Measurements from ENCODE around the gene KCNS1. TPM values are rescaled to one million over a fixed set of nuclear protein-coding genes. Genes with fewer than 3 reads are reported as not detected.

The KCNS1 gene
- polyA plus RNA-seq, 1 donor (not counting 4 experiments of a cell fraction or from before 2014, with no cell fraction given) = 1.5 TPM

DNA sequence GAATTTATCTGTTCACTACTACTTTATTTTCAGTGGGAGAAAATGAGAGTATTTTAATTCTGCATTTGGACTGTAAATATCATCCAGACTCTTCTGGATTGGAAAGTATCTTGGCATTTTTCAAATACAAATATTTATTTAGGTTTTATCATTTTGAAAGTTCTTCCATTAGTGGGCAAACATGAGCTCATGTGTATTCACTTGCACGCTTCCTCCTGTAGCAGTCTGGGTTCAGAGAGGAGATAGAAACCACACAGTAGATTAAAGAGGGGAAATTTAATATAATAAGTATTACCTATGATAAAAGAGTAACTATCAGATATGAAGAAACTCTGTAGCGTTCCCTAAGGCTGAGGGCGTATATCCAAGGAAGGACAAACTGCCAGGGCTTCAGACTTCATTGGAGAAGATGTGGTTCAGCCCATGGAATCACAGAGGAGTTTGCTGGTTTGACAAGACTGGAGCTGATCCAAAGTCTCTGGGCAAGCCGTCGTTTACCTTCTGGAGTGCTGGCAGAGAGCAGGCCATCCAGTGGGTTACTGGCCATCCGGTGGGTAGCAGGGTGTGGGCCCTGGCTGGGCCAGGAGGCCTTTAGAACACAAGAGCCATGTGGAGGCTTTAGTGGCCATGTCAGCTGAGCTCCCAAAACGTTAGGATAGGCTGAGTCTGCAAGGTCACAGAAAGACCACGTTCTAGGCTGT, 44.3 kb downstream of the KCNS1 start:
- DNase-seq (ENCODE audit: low read depth, low spot score) = no peak
- dilution Hi-C loops (cut with MboI; ENCODE audit: extremely low pct_ligation_motif_present, low sequenced_read_pairs) = no loop called here
- H3K27me3 ChIP-seq (ENCODE audit: control insufficient read depth, extremely low read depth, insufficient read depth, low read length) = no peaks in the 10 kb centered on the region
- no peaks in the 10 kb centered on the region for H3K79me2 ChIP-seq (ENCODE audit: control insufficient read depth, insufficient read depth, low read length)
- H3K4me2 ChIP-seq (ENCODE audit: control insufficient read depth, extremely low read depth, insufficient read depth, low read depth, low read length) = no peak overlapping the region
- peaks cover 31% of the 10 kb centered on the region for H3K4me1 ChIP-seq (ENCODE audit: control insufficient read depth, extremely low read depth, insufficient read depth, low read length)
- H3K36me3 ChIP-seq (ENCODE audit: control insufficient read depth in 2 of 2, extremely low read depth in 1 of 2, insufficient read depth in 2 of 2, low read length in 2 of 2) = peaks cover 1 to 19% of the 10 kb centered on the region in 2 experiments
- H3K9me3 ChIP-seq (ENCODE audit: control insufficient read depth, low read depth, low read length) = no peaks in the 10 kb centered on the region
- H4K20me1 ChIP-seq (ENCODE audit: control insufficient read depth, extremely low read depth, insufficient read depth, low read length) = no peaks in the 10 kb centered on the region
- no peak overlapping the region for H3K4me3 ChIP-seq (ENCODE audit: control insufficient read depth in 2 of 3, extremely low read depth in 1 of 3, insufficient read depth in 2 of 3, low read depth in 1 of 3, low read length in 3 of 3)
- TF ChIP-seq EZH2 (IDR thresholded peaks at IDR 0.05; ENCODE audit: low read length) = no peak
- TF ChIP-seq, protein P1, sequence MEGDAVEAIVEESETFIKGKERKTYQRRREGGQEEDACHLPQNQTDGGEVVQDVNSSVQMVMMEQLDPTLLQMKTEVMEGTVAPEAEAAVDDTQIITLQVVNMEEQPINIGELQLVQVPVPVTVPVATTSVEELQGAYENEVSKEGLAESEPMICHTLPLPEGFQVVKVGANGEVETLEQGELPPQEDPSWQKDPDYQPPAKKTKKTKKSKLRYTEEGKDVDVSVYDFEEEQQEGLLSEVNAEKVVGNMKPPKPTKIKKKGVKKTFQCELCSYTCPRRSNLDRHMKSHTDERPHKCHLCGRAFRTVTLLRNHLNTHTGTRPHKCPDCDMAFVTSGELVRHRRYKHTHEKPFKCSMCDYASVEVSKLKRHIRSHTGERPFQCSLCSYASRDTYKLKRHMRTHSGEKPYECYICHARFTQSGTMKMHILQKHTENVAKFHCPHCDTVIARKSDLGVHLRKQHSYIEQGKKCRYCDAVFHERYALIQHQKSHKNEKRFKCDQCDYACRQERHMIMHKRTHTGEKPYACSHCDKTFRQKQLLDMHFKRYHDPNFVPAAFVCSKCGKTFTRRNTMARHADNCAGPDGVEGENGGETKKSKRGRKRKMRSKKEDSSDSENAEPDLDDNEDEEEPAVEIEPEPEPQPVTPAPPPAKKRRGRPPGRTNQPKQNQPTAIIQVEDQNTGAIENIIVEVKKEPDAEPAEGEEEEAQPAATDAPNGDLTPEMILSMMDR (optimal IDR thresholded peaks at IDR 0.05 in 1 of 3, IDR thresholded peaks at IDR 0.05 in 1 of 3, conservative IDR thresholded peaks at IDR 0.05 in 1 of 3; ENCODE audit: extremely low read depth in 1 of 3, insufficient read depth in 2 of 3, low read length in 3 of 3) = no peak
- no peak overlapping the region for H3K9ac ChIP-seq (ENCODE audit: control insufficient read depth, extremely low read depth, insufficient read depth, low read length)
- no peak overlapping the region for H2AFZ ChIP-seq (ENCODE audit: control insufficient read depth, low read length)
- H3K27ac ChIP-seq (ENCODE audit: control insufficient read depth, insufficient read depth, low read length) = no peak overlapping the region
- no peak for FAIRE-seq
- no peaks in the 10 kb centered on the region for H3K9me1 ChIP-seq (ENCODE audit: control insufficient read depth, extremely low read depth, insufficient read depth, low read length)

DNA sequence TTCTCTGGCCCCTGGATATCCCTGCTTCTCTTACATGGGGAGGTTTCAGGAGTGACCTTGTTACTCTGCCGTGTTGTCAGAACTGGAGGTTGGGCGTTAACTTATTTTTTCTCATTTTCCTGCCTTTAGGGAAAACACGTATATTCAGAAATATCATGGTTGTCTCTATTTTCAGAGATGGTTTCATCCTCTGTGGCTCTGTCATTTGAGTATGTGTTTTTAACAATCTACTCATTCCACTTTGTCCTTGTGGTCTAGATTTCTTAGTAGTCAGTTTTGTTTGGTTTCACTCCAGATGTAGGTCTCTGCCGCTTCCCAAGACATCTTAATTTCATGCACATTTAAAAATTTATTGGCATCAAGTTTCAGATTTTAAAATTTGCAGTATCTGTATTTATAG, 45.9 kb downstream of the KCNS1 start:
- no peak for TF ChIP-seq EZH2 (IDR thresholded peaks at IDR 0.05; ENCODE audit: low read length)
- TF ChIP-seq, protein P1 (optimal IDR thresholded peaks at IDR 0.05 in 1 of 3, IDR thresholded peaks at IDR 0.05 in 1 of 3, conservative IDR thresholded peaks at IDR 0.05 in 1 of 3; ENCODE audit: extremely low read depth in 1 of 3, insufficient read depth in 2 of 3, low read length in 3 of 3) = no peak
- dilution Hi-C loops (cut with MboI; ENCODE audit: extremely low pct_ligation_motif_present, low sequenced_read_pairs) = no loop called here
- H3K36me3 ChIP-seq (ENCODE audit: control insufficient read depth in 2 of 2, extremely low read depth in 1 of 2, insufficient read depth in 2 of 2, low read length in 2 of 2) = peaks cover 1 to 20% of the 10 kb centered on the region in 2 experiments
- H2AFZ ChIP-seq (ENCODE audit: control insufficient read depth, low read length) = no peak overlapping the region
- peaks cover 17% of the 10 kb centered on the region for H3K4me1 ChIP-seq (ENCODE audit: control insufficient read depth, extremely low read depth, insufficient read depth, low read length)
- H3K4me3 ChIP-seq (ENCODE audit: control insufficient read depth in 2 of 3, extremely low read depth in 1 of 3, insufficient read depth in 2 of 3, low read depth in 1 of 3, low read length in 3 of 3) = no peak overlapping the region
- no peaks in the 10 kb centered on the region for H3K27me3 ChIP-seq (ENCODE audit: control insufficient read depth, extremely low read depth, insufficient read depth, low read length)
- no peaks in the 10 kb centered on the region for H4K20me1 ChIP-seq (ENCODE audit: control insufficient read depth, extremely low read depth, insufficient read depth, low read length)
- H3K9ac ChIP-seq (ENCODE audit: control insufficient read depth, extremely low read depth, insufficient read depth, low read length) = no peak overlapping the region
- H3K9me3 ChIP-seq (ENCODE audit: control insufficient read depth, low read depth, low read length) = no peaks in the 10 kb centered on the region
- H3K4me2 ChIP-seq (ENCODE audit: control insufficient read depth, extremely low read depth, insufficient read depth, low read depth, low read length) = no peak overlapping the region
- DNase-seq (ENCODE audit: low read depth, low spot score) (no peak), FAIRE-seq (no peak)
- no peaks in the 10 kb centered on the region for H3K79me2 ChIP-seq (ENCODE audit: control insufficient read depth, insufficient read depth, low read length)
- no peaks in the 10 kb centered on the region for H3K9me1 ChIP-seq (ENCODE audit: control insufficient read depth, extremely low read depth, insufficient read depth, low read length)
- H3K27ac ChIP-seq (ENCODE audit: control insufficient read depth, insufficient read depth, low read length) = no peak overlapping the region
